ENCODE data around the gene PLPP7.
A peak's percentile ranks its signal among the peaks of the same experiment; 100 is the strongest.
"Not testable (repeated sequence)": the region's sequence is repeated elsewhere in the genome, so short reads cannot be mapped to it uniquely, and the experiment has no call there.

PLPP7 gene

DNA sequence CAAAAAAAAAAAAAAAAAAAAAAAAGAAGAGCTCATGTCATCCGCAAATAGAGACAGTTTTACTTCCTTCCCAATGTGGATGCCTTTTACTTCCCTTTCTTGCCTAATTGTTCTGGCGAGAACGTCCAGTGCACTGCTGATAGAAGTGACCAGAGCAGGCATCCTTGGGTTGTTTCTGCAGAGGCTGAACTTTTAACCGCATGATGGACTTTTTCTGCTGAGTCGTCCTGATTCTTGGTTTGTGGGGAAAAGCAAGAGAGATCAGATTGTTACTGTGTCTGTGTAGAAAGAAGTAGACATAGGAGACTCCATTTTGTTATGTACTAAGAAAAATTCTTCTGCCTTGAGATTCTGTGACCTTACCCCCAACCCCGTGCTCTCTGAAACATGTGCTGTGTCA lies 67.0 kb downstream of the PLPP7 start:
- H3K27me3 Mint-ChIP-seq; intact Hi-C loops (cut with micrococcal nuclease); H3K9me3 Mint-ChIP-seq; H3K4me3 Mint-ChIP-seq; H3K36me3 Mint-ChIP-seq (ENCODE audit: low read depth): not testable (repeated sequence)
- Mint-ChIP-seq H3K27ac (peak overlapping the region; percentile 69), H3K4me1 (ENCODE audit: low read depth) (peaks cover 24% of the 10 kb centered on the region)

DNA sequence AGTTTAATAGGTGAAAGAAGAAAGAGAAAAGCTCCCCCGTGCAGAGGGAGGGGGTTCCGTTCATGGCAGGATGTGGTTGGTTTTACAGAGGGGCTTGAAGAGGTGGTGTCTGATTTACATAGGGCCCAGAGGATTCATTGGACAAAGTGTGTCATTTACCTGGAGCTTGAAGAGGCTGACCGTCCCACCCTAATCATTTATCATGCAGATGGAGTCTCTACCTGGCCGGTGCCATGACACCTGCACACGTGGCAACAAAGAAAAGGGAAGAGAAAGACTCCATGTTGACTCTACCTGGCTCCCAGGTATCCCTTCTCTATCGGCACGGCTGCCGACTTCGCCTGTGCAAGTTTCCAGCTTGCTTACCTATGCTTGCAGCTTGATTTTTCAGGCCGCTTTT lies 69.0 kb downstream of the PLPP7 start:
- Mint-ChIP-seq H3K4me1 (ENCODE audit: low read depth) (peaks cover 26% of the 10 kb centered on the region), H3K4me3 (no peak overlapping the region), H3K27me3 (no peaks in the 10 kb centered on the region), H3K36me3 (ENCODE audit: low read depth) (no peaks in the 10 kb centered on the region), H3K9me3 (no peaks in the 10 kb centered on the region), H3K27ac (peak overlapping the region; percentile 73)
- intact Hi-C loops (cut with micrococcal nuclease): no loop called here

Data from dendritic cell treated with granulocyte-macrophage colony-stimulating factor and Interleukin-4, amounts not matched to agents 40 ng/mL and 50 ng/mL, for 4 days (primary cell).